ENCODE results near the gene TNFAIP3.

DNA sequence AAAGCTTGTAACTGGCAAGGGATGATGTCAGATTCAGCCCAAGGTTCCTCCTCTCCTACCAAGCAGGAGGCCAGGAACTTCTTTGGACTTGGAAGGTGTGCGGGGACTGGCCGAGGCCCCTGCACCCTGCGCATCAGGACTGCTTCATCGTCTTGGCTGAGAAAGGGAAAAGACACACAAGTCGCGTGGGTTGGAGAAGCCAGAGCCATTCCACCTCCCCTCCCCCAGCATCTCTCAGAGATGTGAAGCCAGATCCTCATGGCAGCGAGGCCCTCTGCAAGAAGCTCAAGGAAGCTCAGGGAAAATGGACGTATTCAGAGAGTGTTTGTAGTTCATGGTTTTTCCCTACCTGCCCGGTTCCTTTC lies 14.4 kb downstream of the TNFAIP3 start:
- TF ChIP-seq POLR2A (IDR thresholded peaks at IDR 0.05; ENCODE audit: low read depth, low read length) (no peak), MAZ (IDR thresholded peaks at IDR 0.05; ENCODE audit: borderline replicate concordance, low read depth, low read length) (no peak), FOS (IDR thresholded peaks at IDR 0.05; ENCODE audit: low read depth, low read length) (no peak), ELK1 (IDR thresholded peaks at IDR 0.05; ENCODE audit: borderline replicate concordance, low read depth, low read length) (no peak), NFE2L2 (IDR thresholded peaks at IDR 0.05; ENCODE audit: low read depth, low read length) (no peak), SMC3 (IDR thresholded peaks at IDR 0.05; ENCODE audit: low read depth, low read length) (no peak), CHD1 (IDR thresholded peaks at IDR 0.05; ENCODE audit: low read depth, low read length) (no peak), CEBPB (IDR thresholded peaks at IDR 0.05; ENCODE audit: low read depth, low read length) (no peak), RAD21 (IDR thresholded peaks at IDR 0.05; ENCODE audit: low read length) (no peak), BHLHE40 (IDR thresholded peaks at IDR 0.05; ENCODE audit: low read depth, low read length) (no peak), MXI1 (IDR thresholded peaks at IDR 0.05; ENCODE audit: borderline replicate concordance, low read depth, low read length) (no peak), RCOR1 (IDR thresholded peaks at IDR 0.05; ENCODE audit: insufficient replicate concordance, low read length) (no peak)
- TF ChIP-seq, protein P1, sequence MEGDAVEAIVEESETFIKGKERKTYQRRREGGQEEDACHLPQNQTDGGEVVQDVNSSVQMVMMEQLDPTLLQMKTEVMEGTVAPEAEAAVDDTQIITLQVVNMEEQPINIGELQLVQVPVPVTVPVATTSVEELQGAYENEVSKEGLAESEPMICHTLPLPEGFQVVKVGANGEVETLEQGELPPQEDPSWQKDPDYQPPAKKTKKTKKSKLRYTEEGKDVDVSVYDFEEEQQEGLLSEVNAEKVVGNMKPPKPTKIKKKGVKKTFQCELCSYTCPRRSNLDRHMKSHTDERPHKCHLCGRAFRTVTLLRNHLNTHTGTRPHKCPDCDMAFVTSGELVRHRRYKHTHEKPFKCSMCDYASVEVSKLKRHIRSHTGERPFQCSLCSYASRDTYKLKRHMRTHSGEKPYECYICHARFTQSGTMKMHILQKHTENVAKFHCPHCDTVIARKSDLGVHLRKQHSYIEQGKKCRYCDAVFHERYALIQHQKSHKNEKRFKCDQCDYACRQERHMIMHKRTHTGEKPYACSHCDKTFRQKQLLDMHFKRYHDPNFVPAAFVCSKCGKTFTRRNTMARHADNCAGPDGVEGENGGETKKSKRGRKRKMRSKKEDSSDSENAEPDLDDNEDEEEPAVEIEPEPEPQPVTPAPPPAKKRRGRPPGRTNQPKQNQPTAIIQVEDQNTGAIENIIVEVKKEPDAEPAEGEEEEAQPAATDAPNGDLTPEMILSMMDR (conservative IDR thresholded peaks at IDR 0.05; ENCODE audit: low read depth, low read length) = no peak
- TF ChIP-seq, protein P2, sequence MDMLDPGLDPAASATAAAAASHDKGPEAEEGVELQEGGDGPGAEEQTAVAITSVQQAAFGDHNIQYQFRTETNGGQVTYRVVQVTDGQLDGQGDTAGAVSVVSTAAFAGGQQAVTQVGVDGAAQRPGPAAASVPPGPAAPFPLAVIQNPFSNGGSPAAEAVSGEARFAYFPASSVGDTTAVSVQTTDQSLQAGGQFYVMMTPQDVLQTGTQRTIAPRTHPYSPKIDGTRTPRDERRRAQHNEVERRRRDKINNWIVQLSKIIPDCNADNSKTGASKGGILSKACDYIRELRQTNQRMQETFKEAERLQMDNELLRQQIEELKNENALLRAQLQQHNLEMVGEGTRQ (IDR thresholded peaks at IDR 0.05; ENCODE audit: low read depth, low read length) = no peak
